ENCODE measurements around the gene NR4A1.

The NR4A1 gene

DNA sequence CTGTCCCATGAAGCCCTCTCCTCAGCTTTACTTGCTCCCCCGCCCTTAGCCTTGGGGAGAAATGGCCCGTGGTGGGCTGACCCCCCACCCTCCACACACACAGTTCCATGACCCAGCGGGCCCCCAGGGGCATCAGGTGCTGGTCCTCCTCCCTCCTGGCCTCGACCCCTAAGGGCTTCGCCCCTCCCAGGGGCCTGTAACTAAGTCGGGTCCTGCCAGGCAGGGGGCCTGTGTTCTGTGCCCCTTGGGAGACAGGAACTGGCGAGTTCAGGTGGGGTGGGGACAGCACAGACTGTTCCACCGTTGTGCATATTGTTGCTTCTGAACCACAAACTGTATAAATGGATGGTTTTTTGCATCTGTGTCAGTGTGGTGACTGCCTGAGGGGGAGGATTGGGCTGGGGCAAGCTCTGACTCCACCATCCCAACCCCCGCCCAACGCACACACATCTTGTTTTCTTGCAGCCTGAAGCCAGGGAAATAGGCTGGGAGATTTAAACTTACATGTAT lies 35.7 kb upstream of the NR4A1 start:
- TF ChIP-seq CTCF (conservative IDR thresholded peaks at IDR 0.05; ENCODE audit: low read depth): no peak
- CTCF ChIA-PET: interaction anchor here (0.6 to 1.8 kb wide), 3 partner anchors 10 to 46 kb away, joined by 4 to 7 read pairs (median 6); no protein-coding TSS in a partner anchor
- no peak for DNase-seq (ENCODE audit: low spot score)
- POLR2A ChIA-PET (ENCODE audit: low non-redundant PET): no interaction called here
- no peak overlapping the region for H3K27ac ChIP-seq

- DNase-seq (ENCODE audit: low spot score): no peak
- no peak for TF ChIP-seq CTCF (conservative IDR thresholded peaks at IDR 0.05; ENCODE audit: low read depth)
- POLR2A ChIA-PET (ENCODE audit: low non-redundant PET): no interaction called here
- CTCF ChIA-PET: interaction anchor here (0.5 to 1.0 kb wide), 3 partner anchors 25 to 852 kb away, joined by 3 to 5 read pairs (median 3); no protein-coding TSS in a partner anchor
- H3K27ac ChIP-seq: no peak overlapping the region
Observed at GRCh38 chr12:52018433-52019112, 32.7 kb upstream of the NR4A1 start.

DNA sequence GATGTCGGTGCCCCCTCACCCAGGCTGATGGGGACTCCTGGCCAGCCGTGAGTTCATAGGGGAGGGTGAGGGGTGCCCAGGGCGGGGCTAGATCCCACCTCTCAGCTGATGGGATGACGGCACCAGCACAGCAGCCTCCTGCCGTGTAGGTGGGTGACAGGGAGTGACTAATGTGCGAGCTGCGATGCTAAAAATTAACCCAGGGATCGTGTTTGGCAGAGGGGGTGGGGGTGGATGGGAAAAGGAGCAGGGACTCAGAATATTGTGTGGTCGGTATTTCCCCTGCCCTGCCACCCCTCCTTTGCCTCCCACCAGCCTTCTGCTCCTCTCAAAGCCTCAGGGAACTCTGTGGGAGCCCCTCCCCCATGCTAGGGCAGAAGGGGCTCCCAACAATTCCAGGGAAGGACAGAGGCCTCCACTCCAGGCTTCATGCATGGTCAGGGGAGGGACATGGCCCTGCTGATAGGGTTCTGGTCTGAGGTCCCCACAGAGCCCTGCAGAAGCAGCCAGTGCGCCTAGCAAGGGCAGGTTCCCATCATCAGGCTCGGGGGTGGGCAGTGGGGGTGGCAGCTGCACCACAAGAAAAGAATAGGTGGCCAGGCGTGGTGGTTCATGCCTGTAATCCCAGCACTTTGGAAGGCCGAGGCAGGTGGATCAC lies 32.0 kb upstream of the NR4A1 start:
- DNase-seq (ENCODE audit: low spot score): no peak
- CTCF ChIA-PET: interaction anchor here (0.5 to 1.0 kb wide), 5 partner anchors 26 to 898 kb away, joined by 3 to 5 read pairs (median 3); no protein-coding TSS in a partner anchor

GRCh38 chr12:52020539-52021336 lies 30.5 kb upstream of the NR4A1 start:
- CTCF ChIA-PET: interaction anchor here (0.5 to 1.6 kb wide), 13 partner anchors 9 to 239 kb away, joined by 3 to 16 read pairs (median 3); partner anchors contain the start of gene TAMALIN
- DNase-seq (ENCODE audit: low spot score): peak; percentile 35
- TF ChIP-seq CTCF (conservative IDR thresholded peaks at IDR 0.05; ENCODE audit: low read depth): peak; percentile 44
- POLR2A ChIA-PET (ENCODE audit: low non-redundant PET): no interaction called here
- no peak overlapping the region for H3K27ac ChIP-seq

More for the DNA sequence above, 32.0 kb upstream of the NR4A1 start:
- H3K27ac ChIP-seq: no peak overlapping the region
- no peak for TF ChIP-seq CTCF (conservative IDR thresholded peaks at IDR 0.05; ENCODE audit: low read depth)
- POLR2A ChIA-PET (ENCODE audit: low non-redundant PET): no interaction called here

DNA sequence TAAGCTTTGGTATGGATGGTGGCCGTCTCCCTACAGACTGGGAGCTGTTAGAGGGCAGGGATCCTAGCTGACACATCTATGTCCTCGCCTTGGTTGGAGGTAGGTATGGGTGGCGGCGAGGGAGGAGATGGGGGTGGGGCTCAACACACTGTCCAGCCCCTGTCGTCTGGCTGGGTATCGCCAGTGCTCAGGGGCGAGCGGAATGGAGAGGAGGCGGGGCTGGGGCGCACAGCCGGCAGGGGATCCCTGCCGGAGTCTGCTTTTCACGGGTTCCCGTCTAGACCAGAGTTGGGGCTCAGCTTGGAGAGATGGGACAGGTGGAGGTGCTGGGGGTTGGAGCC lies 28.4 kb upstream of the NR4A1 start:
- DNase-seq (ENCODE audit: low spot score): no peak
- ChIA-PET CTCF (interaction anchor here (0.5 to 4.9 kb wide), 14 partner anchors 9 to 142 kb away, joined by 3 to 75 read pairs (median 5); partner anchors contain the start of genes ATG101 and TAMALIN), POLR2A (ENCODE audit: low non-redundant PET) (no interaction called here)
- no peak for TF ChIP-seq CTCF (conservative IDR thresholded peaks at IDR 0.05; ENCODE audit: low read depth)
- no peak overlapping the region for H3K27ac ChIP-seq
